ENCODE data around the gene PRIMA1. TPM values are rescaled to one million over a fixed set of nuclear protein-coding genes. Genes with fewer than 3 reads are reported as not detected.
A peak's percentile ranks its signal among the peaks of the same experiment; 100 is the strongest.

The PRIMA1 gene
- total RNA-seq, 1 donor from 2014 or later = not detected

DNA sequence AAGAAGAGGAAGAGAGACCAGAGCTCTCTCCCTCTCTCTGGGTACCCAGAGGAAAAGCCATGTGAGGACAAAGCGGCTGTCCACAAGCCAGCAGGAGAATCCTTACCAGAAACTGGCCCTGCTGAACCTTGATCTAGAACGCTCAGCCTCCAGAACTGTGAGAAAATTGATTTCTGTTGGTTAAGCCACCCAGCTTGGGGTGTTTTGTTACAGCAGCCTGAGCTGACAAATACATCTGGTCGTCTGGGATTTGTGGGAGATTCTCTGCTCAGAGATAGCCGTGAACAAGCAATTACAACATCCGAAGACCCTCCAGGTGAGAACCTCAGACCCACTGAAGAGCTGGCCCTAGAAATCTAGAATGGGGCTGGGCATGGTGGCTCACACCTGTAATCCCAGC is 6.5 kb upstream of the PRIMA1 start:
- Mint-ChIP-seq H3K4me3 (ENCODE audit: unreplicated experiment) (no peak overlapping the region), H3K27ac (ENCODE audit: unreplicated experiment) (no peak overlapping the region), H3K9me3 (ENCODE audit: low read depth) (peaks cover 4% of the 10 kb centered on the region), H3K36me3 (ENCODE audit: low read depth) (no peaks in the 10 kb centered on the region), H3K27me3 (ENCODE audit: low read depth) (peaks cover 27% of the 10 kb centered on the region), H3K4me1 (ENCODE audit: low read depth) (no peaks in the 10 kb centered on the region)
- TF ChIP-seq, protein P1, sequence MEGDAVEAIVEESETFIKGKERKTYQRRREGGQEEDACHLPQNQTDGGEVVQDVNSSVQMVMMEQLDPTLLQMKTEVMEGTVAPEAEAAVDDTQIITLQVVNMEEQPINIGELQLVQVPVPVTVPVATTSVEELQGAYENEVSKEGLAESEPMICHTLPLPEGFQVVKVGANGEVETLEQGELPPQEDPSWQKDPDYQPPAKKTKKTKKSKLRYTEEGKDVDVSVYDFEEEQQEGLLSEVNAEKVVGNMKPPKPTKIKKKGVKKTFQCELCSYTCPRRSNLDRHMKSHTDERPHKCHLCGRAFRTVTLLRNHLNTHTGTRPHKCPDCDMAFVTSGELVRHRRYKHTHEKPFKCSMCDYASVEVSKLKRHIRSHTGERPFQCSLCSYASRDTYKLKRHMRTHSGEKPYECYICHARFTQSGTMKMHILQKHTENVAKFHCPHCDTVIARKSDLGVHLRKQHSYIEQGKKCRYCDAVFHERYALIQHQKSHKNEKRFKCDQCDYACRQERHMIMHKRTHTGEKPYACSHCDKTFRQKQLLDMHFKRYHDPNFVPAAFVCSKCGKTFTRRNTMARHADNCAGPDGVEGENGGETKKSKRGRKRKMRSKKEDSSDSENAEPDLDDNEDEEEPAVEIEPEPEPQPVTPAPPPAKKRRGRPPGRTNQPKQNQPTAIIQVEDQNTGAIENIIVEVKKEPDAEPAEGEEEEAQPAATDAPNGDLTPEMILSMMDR (IDR thresholded peaks at IDR 0.05) = no peak
- no peak for DNase-seq (ENCODE audit: low spot score)

DNA sequence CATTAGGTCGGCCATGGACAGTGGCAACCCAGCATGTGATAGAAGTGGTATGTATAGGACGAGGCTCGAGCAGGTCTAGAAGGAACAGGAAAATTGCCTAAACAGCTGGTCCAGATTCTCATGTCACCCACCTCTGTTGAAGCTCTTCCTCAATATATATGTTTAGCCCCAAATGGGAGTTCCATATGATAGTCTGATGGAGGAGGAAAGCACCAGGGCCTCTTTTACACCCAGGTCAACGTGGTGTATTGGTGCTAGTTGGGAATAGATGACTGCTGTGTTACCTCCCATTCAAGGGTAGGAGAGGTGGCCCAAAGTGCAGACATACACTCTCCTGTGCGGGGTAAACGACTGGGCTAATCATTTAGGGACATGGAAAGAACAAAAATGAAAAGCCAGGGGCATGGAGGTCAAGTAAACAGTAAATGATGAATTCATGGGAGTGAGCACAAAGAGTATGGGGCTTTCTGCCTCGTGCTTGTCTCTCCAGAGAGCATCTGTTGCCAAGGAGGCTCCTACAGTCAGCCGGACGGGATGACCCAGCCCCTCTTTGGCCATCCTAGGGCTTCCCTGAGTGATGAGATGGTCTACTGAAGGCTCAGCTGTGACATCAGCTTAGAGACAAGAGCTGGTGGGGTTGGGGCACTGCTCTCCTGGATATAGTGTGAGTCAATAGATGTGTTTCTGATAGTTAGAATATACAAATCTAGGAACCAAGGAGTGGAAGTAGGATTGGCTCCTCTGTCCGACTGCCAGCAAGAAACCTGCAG is 5.5 kb upstream of the PRIMA1 start:
- peaks cover 31% of the 10 kb centered on the region for H3K27me3 Mint-ChIP-seq (ENCODE audit: low read depth)
- DNase-seq (ENCODE audit: low spot score) = no peak
- peaks cover 4% of the 10 kb centered on the region for H3K9me3 Mint-ChIP-seq (ENCODE audit: low read depth)
- H3K27ac Mint-ChIP-seq (ENCODE audit: unreplicated experiment) = no peak overlapping the region
- H3K36me3 Mint-ChIP-seq (ENCODE audit: low read depth) = no peaks in the 10 kb centered on the region
- TF ChIP-seq, protein P1 (IDR thresholded peaks at IDR 0.05) = no peak
- peaks cover 5% of the 10 kb centered on the region for H3K4me1 Mint-ChIP-seq (ENCODE audit: low read depth)
- no peak overlapping the region for H3K4me3 Mint-ChIP-seq (ENCODE audit: unreplicated experiment)

DNA sequence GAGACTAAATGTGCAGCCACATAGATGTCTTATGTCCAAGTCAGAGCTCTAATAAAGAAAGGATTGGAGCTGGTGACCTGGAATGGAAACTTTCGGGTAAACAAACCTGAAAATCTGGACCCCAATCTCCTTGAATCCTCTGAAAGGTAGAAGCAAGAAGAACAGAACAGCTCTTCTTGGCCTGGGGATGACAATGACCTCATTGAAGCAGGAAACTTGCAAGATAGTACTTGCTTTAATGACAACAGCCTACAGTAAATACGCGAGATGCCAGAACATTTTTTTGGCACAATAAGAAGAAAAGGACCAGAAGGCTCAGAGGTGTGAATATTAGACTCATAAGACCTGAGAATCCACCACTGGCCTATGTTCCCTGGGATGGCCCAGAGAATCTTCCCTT is 4.1 kb upstream of the PRIMA1 start:
- TF ChIP-seq, protein P1 (IDR thresholded peaks at IDR 0.05) = no peak
- peaks cover 4% of the 10 kb centered on the region for H3K9me3 Mint-ChIP-seq (ENCODE audit: low read depth)
- H3K27me3 Mint-ChIP-seq (ENCODE audit: low read depth) = peaks cover 39% of the 10 kb centered on the region

DNA sequence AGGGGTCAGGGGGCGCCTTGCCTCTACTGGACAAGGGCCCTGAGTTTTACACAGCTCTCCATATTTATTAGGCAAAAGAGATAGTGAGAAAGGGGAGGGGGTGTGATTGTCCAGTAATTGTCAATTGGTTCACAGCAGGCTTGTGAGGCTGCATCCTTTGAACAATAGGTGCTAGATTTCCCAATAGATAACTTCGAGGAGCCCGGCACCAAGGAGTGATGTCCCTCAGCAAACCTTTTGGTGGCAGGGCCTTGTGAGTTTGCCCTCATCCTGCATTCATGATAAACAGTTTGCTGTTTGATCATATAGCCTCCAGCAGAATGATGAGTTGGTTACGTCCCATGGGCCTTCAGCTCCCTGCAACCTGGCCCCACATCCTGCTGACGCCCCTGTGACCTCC is 2.7 kb upstream of the PRIMA1 start:
- Mint-ChIP-seq H3K27me3 (ENCODE audit: low read depth) (peaks cover 52% of the 10 kb centered on the region), H3K9me3 (ENCODE audit: low read depth) (peaks cover 4% of the 10 kb centered on the region), H3K4me1 (ENCODE audit: low read depth) (peaks cover 10% of the 10 kb centered on the region), H3K4me3 (ENCODE audit: unreplicated experiment) (no peak overlapping the region), H3K27ac (ENCODE audit: unreplicated experiment) (no peak overlapping the region), H3K36me3 (ENCODE audit: low read depth) (no peaks in the 10 kb centered on the region)
- TF ChIP-seq, protein P1 (IDR thresholded peaks at IDR 0.05) = no peak
- no peak for DNase-seq (ENCODE audit: low spot score)

More for the DNA sequence above, 4.1 kb upstream of the PRIMA1 start:
- DNase-seq (ENCODE audit: low spot score) = no peak
- H3K4me1 Mint-ChIP-seq (ENCODE audit: low read depth) = peaks cover 10% of the 10 kb centered on the region
- H3K36me3 Mint-ChIP-seq (ENCODE audit: low read depth) = no peaks in the 10 kb centered on the region
- H3K27ac Mint-ChIP-seq (ENCODE audit: unreplicated experiment) = no peak overlapping the region
- no peak overlapping the region for H3K4me3 Mint-ChIP-seq (ENCODE audit: unreplicated experiment)

DNA sequence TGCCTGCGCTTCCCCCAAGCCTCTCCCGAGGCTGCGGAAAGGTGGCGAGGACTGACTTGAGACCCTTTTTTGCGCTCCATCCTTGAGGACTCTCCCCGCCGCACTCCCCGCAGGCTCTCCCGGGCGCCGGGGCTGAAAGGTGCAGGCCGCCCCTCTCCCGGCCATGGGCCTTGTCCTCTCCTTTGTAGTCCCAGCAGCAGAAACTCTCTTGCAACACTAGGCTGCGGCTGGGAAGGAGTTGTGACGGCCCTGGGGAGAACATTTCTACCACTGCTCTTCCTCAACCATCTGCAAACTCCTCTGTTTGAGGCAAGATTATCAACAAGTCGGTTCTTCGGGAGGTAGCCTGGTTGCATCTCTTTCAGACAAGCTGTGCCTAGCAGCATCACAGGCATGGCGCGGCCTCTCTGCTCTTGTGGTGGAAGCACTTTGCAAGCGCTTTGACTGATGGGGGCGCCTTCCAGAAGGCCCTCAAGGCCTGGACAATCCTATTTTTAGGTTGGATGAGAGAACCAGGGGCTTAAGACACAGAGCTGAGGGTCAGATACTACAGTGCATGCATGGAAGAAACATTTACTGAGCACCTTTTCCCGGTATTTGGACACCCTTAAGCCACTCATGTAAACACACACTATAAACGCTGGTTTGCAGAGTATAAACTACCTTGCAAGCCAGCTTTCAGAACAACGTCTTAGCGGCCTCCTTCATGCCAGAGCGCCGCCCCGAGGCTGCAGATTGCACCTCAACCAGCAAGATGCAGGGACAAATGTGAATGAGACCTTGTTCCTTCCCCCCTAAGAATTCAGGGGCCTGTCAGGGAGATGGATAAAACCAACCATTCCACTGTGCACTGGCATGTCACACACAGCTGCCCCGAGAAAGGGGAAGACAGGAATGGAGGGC is 1.2 kb upstream of the PRIMA1 start:
- Mint-ChIP-seq H3K4me1 (ENCODE audit: low read depth) (peaks cover 10% of the 10 kb centered on the region), H3K27me3 (ENCODE audit: low read depth) (peaks cover 62% of the 10 kb centered on the region), H3K36me3 (ENCODE audit: low read depth) (no peaks in the 10 kb centered on the region), H3K4me3 (ENCODE audit: unreplicated experiment) (peak overlapping the region; percentile 50), H3K9me3 (ENCODE audit: low read depth) (peaks cover 4% of the 10 kb centered on the region), H3K27ac (ENCODE audit: unreplicated experiment) (no peak overlapping the region)
- DNase-seq (ENCODE audit: low spot score) = no peak
- TF ChIP-seq, protein P1 (IDR thresholded peaks at IDR 0.05) = no peak

Data from chondrocyte (in vitro differentiated cells).